NCI-H82 treated with DMSO at 0.1 percent for 48 hours (cell line): ENCODE data around the gene ATP2B3.

Experiments used
- DNase-seq: peaks from one replicate; lab custom pipeline; 2025; ENCODE audit not compliant: unreplicated experiment; lab: John Stamatoyannopoulos, UW

ATP2B3 gene

GRCh38 chrX:153564047-153564606 is 46.7 kb downstream of the ATP2B3 start:
- DNase-seq, result no peak

- DNase-seq, result no peak
These were observed 48.6 kb downstream of the ATP2B3 start for GRCh38 chrX:153565996-153566580.

- DNase-seq, result no peak
These were observed 51.1 kb downstream of the ATP2B3 start for GRCh38 chrX:153568451-153569011.

- DNase-seq, result no peak
These were observed 52.0 kb downstream of the ATP2B3 start for GRCh38 chrX:153569475-153569874.

GRCh38 chrX:153571534-153571908 is 54.1 kb downstream of the ATP2B3 start:
- DNase-seq, result peak; percentile 21

GRCh38 chrX:153572601-153573000 is 55.2 kb downstream of the ATP2B3 start:
- DNase-seq, result no peak

- no peak for DNase-seq
These were observed 56.5 kb downstream of the ATP2B3 start for GRCh38 chrX:153573984-153574383.

GRCh38 chrX:153576239-153576870 is 58.9 kb downstream of the ATP2B3 start:
- DNase-seq, result no peak

GRCh38 chrX:153576961-153577360 is 59.5 kb downstream of the ATP2B3 start:
- peak; percentile 4 for DNase-seq

GRCh38 chrX:153578200-153578835 is 60.9 kb downstream of the ATP2B3 start:
- no peak for DNase-seq

GRCh38 chrX:153578889-153579288 is 61.4 kb downstream of the ATP2B3 start:
- DNase-seq, result no peak

GRCh38 chrX:153580700-153581386 is 63.4 kb downstream of the ATP2B3 start:
- DNase-seq, result no peak

GRCh38 chrX:153582896-153583295 is 65.5 kb downstream of the ATP2B3 start:
- DNase-seq, result peak; percentile 58

GRCh38 chrX:153583433-153583832 is 66.0 kb downstream of the ATP2B3 start:
- no peak for DNase-seq

GRCh38 chrX:153585827-153586226 is 68.4 kb downstream of the ATP2B3 start:
- no peak for DNase-seq

- no peak for DNase-seq
These were observed 69.9 kb downstream of the ATP2B3 start for GRCh38 chrX:153587342-153587741.

- DNase-seq, result no peak
These were observed 70.8 kb downstream of the ATP2B3 start for GRCh38 chrX:153588021-153588781.

GRCh38 chrX:153588782-153589446 is 71.5 kb downstream of the ATP2B3 start:
- DNase-seq, result no peak

- no peak for DNase-seq
These were observed 73.8 kb downstream of the ATP2B3 start for GRCh38 chrX:153590961-153591956.
